Measurements from ENCODE around the gene DOK4. TPM values are rescaled to one million over a fixed set of nuclear protein-coding genes. Genes with fewer than 3 reads are reported as not detected.
"Not testable (repeated sequence)": the region's sequence is repeated elsewhere in the genome, so short reads cannot be mapped to it uniquely, and the experiment has no call there.

The DOK4 gene
- total and polyA plus RNA-seq, 2 experiments from 2014 or later = 1,563 to 2,409 TPM

DNA sequence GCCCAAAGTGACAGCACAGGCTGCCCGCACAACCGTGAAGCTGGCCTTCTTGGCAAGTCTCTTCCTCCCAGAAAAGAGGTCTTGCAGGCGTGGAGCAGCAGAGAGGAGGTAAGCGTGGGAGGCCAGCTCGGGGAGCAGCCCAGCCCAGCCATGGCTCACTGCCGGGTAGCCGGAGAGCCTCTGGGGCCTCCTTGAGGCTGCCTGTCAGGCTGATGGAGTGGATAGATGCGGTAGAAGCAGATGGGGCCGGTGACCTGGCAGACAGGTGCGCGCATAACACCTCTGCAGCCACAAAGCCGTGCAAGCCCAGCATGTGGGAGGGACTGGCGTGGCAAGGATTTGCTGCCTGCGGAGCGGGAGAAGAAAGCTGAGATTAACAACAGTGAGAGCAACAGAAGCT lies 17.1 kb upstream of the DOK4 start:
- H3K9me3 ChIP-seq (ENCODE audit: low read depth) = no peaks in the 10 kb centered on the region
- H3K27me3 ChIP-seq = no peaks in the 10 kb centered on the region
- H3K27ac ChIP-seq = peak overlapping the region; percentile 97
- peaks cover 74% of the 10 kb centered on the region for H3K4me1 ChIP-seq (ENCODE audit: low read depth)
- DNase-seq (ENCODE audit: low read depth in 1 of 2, low spot score in 1 of 2) = peak in 1 of 2 donors; percentile 41
- TF ChIP-seq, protein P1, sequence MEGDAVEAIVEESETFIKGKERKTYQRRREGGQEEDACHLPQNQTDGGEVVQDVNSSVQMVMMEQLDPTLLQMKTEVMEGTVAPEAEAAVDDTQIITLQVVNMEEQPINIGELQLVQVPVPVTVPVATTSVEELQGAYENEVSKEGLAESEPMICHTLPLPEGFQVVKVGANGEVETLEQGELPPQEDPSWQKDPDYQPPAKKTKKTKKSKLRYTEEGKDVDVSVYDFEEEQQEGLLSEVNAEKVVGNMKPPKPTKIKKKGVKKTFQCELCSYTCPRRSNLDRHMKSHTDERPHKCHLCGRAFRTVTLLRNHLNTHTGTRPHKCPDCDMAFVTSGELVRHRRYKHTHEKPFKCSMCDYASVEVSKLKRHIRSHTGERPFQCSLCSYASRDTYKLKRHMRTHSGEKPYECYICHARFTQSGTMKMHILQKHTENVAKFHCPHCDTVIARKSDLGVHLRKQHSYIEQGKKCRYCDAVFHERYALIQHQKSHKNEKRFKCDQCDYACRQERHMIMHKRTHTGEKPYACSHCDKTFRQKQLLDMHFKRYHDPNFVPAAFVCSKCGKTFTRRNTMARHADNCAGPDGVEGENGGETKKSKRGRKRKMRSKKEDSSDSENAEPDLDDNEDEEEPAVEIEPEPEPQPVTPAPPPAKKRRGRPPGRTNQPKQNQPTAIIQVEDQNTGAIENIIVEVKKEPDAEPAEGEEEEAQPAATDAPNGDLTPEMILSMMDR (IDR thresholded peaks at IDR 0.05; ENCODE audit: low read depth, low read length) = no peak
- H3K36me3 ChIP-seq = no peaks in the 10 kb centered on the region
- no peak overlapping the region for H3K4me3 ChIP-seq

DNA sequence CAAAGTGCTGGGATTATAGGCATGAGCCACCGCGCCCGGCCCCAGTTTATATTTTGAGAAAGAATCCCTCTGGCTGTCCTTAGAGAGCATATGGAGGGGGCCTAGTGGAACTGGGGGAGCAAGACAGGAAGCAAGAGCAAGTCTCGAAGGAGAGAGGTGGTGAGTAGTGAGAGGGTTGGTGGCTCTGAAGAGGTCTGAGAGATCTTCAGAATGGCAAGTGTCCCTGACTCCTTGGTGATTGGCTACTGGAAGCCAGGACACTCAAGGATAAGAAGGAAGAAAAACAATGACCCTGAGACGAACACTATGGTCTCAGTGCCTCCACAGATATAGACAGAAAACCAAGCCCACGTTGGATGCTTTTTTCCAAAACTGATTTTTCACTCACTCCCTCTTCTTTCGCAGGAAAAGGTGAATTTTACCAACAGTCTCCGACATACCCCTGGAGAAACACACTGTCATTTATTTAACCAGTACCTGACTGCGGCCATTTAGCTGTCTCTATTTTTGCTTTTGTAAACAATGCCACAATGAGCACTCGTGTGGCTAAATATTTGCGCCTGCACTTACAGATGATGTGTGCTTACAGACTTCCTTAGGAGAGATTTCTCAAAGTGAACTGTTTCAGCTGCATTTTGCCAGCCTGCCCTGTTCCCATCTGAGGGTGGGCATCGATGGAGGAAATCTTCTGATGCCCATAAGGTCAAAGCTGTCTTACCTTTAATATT lies 15.9 kb upstream of the DOK4 start:
- Histone ChIP-seq H3K4me3 (no peak overlapping the region), H3K4me1 (ENCODE audit: low read depth) (peaks cover 63% of the 10 kb centered on the region), H3K9me3 (ENCODE audit: low read depth) (no peaks in the 10 kb centered on the region), H3K27ac (peak overlapping the region; percentile 97), H3K36me3 (no peaks in the 10 kb centered on the region), H3K27me3 (no peaks in the 10 kb centered on the region)
- TF ChIP-seq, protein P1 (IDR thresholded peaks at IDR 0.05; ENCODE audit: low read depth, low read length) = no peak
- no peak for DNase-seq (ENCODE audit: low read depth in 1 of 2, low spot score in 1 of 2)

DNA sequence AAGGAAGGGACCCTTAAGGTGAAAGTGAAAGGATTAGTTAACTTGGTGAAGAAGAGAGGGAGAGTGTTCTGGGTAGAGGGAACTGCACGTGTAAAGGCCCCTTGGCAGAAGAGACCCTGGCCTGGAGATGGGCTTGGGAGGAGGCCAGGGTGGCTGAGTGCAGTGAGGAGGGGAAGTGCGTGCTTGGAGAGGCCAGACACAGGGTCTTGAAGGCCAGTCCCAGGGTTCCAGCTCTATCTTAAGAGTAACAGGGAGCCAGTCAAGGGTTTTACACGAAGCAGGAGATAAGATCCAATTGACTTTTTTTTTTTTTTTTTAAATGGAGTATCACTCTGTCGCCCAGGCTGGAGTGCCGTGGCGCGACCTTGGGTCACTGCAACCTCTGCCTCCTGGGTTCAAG lies 15.2 kb upstream of the DOK4 start:
- H3K36me3 ChIP-seq = no peaks in the 10 kb centered on the region
- DNase-seq (ENCODE audit: low read depth in 1 of 2, low spot score in 1 of 2) = peak in 1 of 2 donors; percentile 77
- H3K4me1 ChIP-seq (ENCODE audit: low read depth) = peaks cover 58% of the 10 kb centered on the region
- H3K9me3 ChIP-seq (ENCODE audit: low read depth) = no peaks in the 10 kb centered on the region
- H3K27me3 ChIP-seq = no peaks in the 10 kb centered on the region
- H3K27ac ChIP-seq = peak overlapping the region; percentile 97
- H3K4me3 ChIP-seq = no peak overlapping the region
- TF ChIP-seq, protein P1 (IDR thresholded peaks at IDR 0.05; ENCODE audit: low read depth, low read length) = no peak

DNA sequence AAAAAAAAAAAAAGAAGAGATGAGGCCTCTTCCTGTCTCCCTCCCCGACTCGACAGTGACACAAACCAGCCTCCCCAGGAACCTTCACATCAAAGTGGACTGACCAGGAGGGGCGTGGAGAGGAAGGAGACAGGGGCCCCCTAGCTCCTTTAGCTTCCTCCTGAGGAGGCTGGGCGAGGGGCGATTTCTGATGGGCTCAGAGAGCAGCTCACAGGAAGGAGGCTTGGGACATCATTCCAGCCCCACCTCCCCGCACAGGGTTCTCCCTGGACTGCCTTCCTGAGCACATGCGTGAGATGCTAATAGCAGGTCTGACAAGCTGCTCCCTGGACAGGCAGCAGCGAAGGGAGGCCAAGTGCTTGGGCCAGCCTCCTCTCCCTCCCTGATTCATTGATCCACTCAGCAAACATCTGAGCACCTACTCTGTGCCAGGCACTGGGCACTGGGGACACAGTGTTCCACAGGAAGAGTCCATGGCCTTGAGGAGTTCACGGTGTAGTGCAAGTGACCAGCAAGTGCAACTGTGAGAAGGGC lies 14.4 kb upstream of the DOK4 start:
- peak in 1 of 2 donors; percentile 92 for DNase-seq (ENCODE audit: low read depth in 1 of 2, low spot score in 1 of 2)
- Histone ChIP-seq H3K9me3 (ENCODE audit: low read depth) (no peaks in the 10 kb centered on the region), H3K36me3 (no peaks in the 10 kb centered on the region), H3K27me3 (no peaks in the 10 kb centered on the region), H3K27ac (peak overlapping the region; percentile 97), H3K4me1 (ENCODE audit: low read depth) (peaks cover 55% of the 10 kb centered on the region), H3K4me3 (no peak overlapping the region)
- TF ChIP-seq, protein P1 (IDR thresholded peaks at IDR 0.05; ENCODE audit: low read depth, low read length) = no peak

DNA sequence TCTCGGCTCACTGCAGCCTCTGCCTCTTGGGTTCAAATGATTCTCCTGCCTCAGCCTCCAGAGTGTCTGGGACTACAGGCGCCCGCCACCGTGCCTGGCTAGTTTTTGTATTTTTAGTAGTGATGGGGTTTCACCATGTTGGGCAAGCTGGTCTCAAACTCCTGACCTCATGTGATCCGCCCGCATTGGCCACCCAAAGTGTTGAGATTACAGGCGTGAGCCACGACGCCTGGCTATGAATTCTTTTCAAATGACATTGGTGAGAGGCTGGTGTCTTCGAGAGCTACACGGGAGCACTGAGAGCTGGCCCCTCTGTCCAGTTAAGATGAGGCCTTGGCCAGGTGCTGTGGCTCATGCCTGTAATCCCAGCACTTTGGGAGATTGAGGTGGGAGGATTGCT lies 13.6 kb upstream of the DOK4 start:
- not testable (repeated sequence) for DNase-seq (ENCODE audit: low read depth in 1 of 2, low spot score in 1 of 2); H3K36me3 ChIP-seq; H3K4me3 ChIP-seq; H3K27me3 ChIP-seq; H3K9me3 ChIP-seq (ENCODE audit: low read depth)
- H3K4me1 ChIP-seq (ENCODE audit: low read depth) = peaks cover 48% of the 10 kb centered on the region
- H3K27ac ChIP-seq = peak overlapping the region; percentile 83

DNA sequence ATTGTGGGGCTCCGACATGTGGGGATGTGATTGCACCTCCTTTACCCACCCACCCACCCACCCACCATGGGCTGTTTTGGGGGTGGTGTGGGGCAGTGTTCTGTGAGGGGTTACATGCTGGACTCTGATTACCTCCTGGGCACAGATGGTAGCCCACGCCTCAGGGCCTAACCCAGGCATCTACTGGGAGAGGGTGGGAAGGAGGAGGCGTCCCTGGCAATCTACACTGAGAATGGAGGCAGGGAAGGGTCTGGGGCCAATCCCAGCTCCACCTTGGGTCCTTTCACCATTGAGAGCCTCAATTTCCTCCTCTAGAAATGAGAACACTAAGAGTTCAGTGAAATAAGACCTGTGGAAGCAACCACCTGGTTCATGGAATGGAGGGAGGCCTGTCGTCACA lies 11.7 kb upstream of the DOK4 start:
- H3K27me3 ChIP-seq = no peaks in the 10 kb centered on the region
- H3K27ac ChIP-seq = peak overlapping the region; percentile 83
- no peak for DNase-seq (ENCODE audit: low read depth in 1 of 2, low spot score in 1 of 2)
- H3K4me1 ChIP-seq (ENCODE audit: low read depth) = peaks cover 35% of the 10 kb centered on the region
- no peaks in the 10 kb centered on the region for H3K36me3 ChIP-seq
- TF ChIP-seq, protein P1 (IDR thresholded peaks at IDR 0.05; ENCODE audit: low read depth, low read length) = no peak
- H3K9me3 ChIP-seq (ENCODE audit: low read depth) = no peaks in the 10 kb centered on the region
- H3K4me3 ChIP-seq = no peak overlapping the region
